ENCODE results near the gene CTTNBP2. TPM values are rescaled to one million over a fixed set of nuclear protein-coding genes. Genes with fewer than 3 reads are reported as not detected.

The CTTNBP2 gene
- polyA plus RNA-seq, 1 of the 3 experiments (the other 2 are of a cell fraction), result not detected

GRCh38 chr7:117901089-117901797 is 28.0 kb upstream of the CTTNBP2 start:
- ChIA-PET POLR2A (no interaction called here), CTCF (interaction anchor here (0.6 to 1.7 kb wide), 3 partner anchors 10 to 443 kb away, joined by 3 to 4 read pairs (median 4); no protein-coding TSS in a partner anchor)
- H3K4me1 ChIP-seq (ENCODE audit: control insufficient read depth in 1 of 2, insufficient read depth in 2 of 2, low read depth in 1 of 2, low read length in 1 of 2), result no peaks in the 10 kb centered on the region
- WGBS (ENCODE audit: low lambda C conversion rate), result 15% methylated on average over 5 of the region's 5 CpGs
- H4K20me1 ChIP-seq (ENCODE audit: insufficient read depth), result no peaks in the 10 kb centered on the region
- no peaks in the 10 kb centered on the region for H3K9me3 ChIP-seq
- no peaks in the 10 kb centered on the region for H3K36me3 ChIP-seq (replicated peaks in 1 of 2; ENCODE audit: control insufficient read depth in 1 of 2, insufficient read depth in 2 of 2, low read length in 1 of 2)
- H3K9me2 ChIP-seq, result no peaks in the 10 kb centered on the region
- no peak overlapping the region for H3K9ac ChIP-seq
- TF ChIP-seq GATA2 (CRISPR knock-in tag; IDR thresholded peaks at IDR 0.05) (no peak), POLR2AphosphoS5 (IDR thresholded peaks at IDR 0.05; ENCODE audit: low read depth, low read length) (no peak), YY1 (IDR thresholded peaks at IDR 0.05; ENCODE audit: low read depth) (no peak), CHD2 (IDR thresholded peaks at IDR 0.05; ENCODE audit: low read length, partially characterized antibody) (no peak), GABPA (IDR thresholded peaks at IDR 0.05; ENCODE audit: low read depth) (no peak), EZH2phosphoT487 (IDR thresholded peaks at IDR 0.05; ENCODE audit: borderline replicate concordance, low read depth) (no peak)
- TF ChIP-seq, protein P1, sequence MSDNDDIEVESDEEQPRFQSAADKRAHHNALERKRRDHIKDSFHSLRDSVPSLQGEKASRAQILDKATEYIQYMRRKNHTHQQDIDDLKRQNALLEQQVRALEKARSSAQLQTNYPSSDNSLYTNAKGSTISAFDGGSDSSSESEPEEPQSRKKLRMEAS (IDR thresholded peaks at IDR 0.05; ENCODE audit: low read depth), result no peak
- H2AFZ ChIP-seq (ENCODE audit: low read depth), result no peak overlapping the region
- H3K4me3 ChIP-seq (ENCODE audit: low read depth in 2 of 2, low read length in 1 of 2), result no peak overlapping the region
- H3K27ac ChIP-seq (ENCODE audit: low read depth in 2 of 2, low read length in 1 of 2), result no peak overlapping the region
- H3F3A ChIP-seq (replicated peaks; ENCODE audit: insufficient read depth), result no peaks in the 10 kb centered on the region
- DNase-seq, result no peak
- no peaks in the 10 kb centered on the region for H3K79me2 ChIP-seq (ENCODE audit: insufficient read depth)
- no peaks in the 10 kb centered on the region for H3K27me3 ChIP-seq (ENCODE audit: insufficient read depth)
- H3K4me2 ChIP-seq, result no peak overlapping the region

DNA sequence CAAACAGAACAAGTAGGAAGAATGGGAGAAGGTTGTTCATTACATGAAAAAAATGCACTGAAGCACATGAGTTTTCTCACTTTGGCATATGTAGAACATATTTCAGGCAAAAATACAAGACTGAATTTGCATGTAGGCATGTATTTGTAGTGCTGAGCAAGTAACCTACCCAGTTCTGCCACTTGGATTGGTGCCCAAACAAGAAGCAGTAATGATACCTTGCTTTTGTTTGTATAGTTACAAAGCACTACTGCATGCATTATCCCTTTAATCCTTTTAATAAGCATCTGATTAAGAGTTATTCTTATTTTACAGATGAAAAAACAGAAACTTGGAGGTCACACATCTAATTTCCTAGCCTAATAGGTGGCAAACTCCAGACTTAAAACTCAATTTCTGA is 23.1 kb upstream of the CTTNBP2 start:
- H3K4me1 ChIP-seq (ENCODE audit: control insufficient read depth in 1 of 2, insufficient read depth in 2 of 2, low read depth in 1 of 2, low read length in 1 of 2), result no peaks in the 10 kb centered on the region
- ChIA-PET POLR2A (no interaction called here), CTCF (no interaction called here)

More for the DNA sequence above, 23.1 kb upstream of the CTTNBP2 start:
- no peak for TF ChIP-seq RAD21 (IDR thresholded peaks at IDR 0.05; ENCODE audit: low read length)
- TF ChIP-seq YY1 (IDR thresholded peaks at IDR 0.05; ENCODE audit: low read depth), result no peak
- no peak for TF ChIP-seq USF2 (IDR thresholded peaks at IDR 0.05; ENCODE audit: borderline replicate concordance, low read depth, low read length)
- TF ChIP-seq ELF1 (IDR thresholded peaks at IDR 0.05), result no peak
- TF ChIP-seq MEF2A (IDR thresholded peaks at IDR 0.05; ENCODE audit: borderline replicate concordance, low read depth), result no peak
- no peak for TF ChIP-seq TAF1 (IDR thresholded peaks at IDR 0.05; ENCODE audit: borderline replicate concordance, low read depth, low read length)
- TF ChIP-seq, protein P1 (IDR thresholded peaks at IDR 0.05; ENCODE audit: low read depth), result no peak
- Histone ChIP-seq H3K79me2 (ENCODE audit: insufficient read depth) (no peaks in the 10 kb centered on the region), H3K9me2 (no peaks in the 10 kb centered on the region), H3K27me3 (ENCODE audit: insufficient read depth) (no peaks in the 10 kb centered on the region), H3K4me2 (no peak overlapping the region), H3K4me3 (ENCODE audit: low read depth in 2 of 2, low read length in 1 of 2) (no peak overlapping the region), H3K36me3 (replicated peaks in 1 of 2; ENCODE audit: control insufficient read depth in 1 of 2, insufficient read depth in 2 of 2, low read length in 1 of 2) (no peaks in the 10 kb centered on the region), H3K27ac (ENCODE audit: low read depth in 2 of 2, low read length in 1 of 2) (no peak overlapping the region), H3K9ac (no peak overlapping the region), H3K9me3 (no peaks in the 10 kb centered on the region), H4K20me1 (ENCODE audit: insufficient read depth) (no peaks in the 10 kb centered on the region), H2AFZ (ENCODE audit: low read depth) (no peak overlapping the region), H3F3A (replicated peaks; ENCODE audit: insufficient read depth) (no peaks in the 10 kb centered on the region)
- DNase-seq, result no peak
